NT2/D1 (cell line): Measurements from ENCODE around the gene SERTAD2.

Experiments used
- SUZ12 ChIP-seq: IDR thresholded peaks from 2 replicates; pipeline ENCODE4 v1.6.1; 2011; ENCODE audit not compliant: insufficient read length, insufficient read depth; ENCODE audit errors: extremely low read depth
- YY1 ChIP-seq: IDR thresholded peaks from 2 replicates; pipeline ENCODE4 v1.6.1; 2011; ENCODE audit not compliant: insufficient read length, insufficient read depth
- ZNF274 ChIP-seq: IDR thresholded peaks from 2 replicates; pipeline ENCODE4 v1.6.1; 2011; ENCODE audit warnings: mild to moderate bottlenecking, low read depth, low read length

DNA sequence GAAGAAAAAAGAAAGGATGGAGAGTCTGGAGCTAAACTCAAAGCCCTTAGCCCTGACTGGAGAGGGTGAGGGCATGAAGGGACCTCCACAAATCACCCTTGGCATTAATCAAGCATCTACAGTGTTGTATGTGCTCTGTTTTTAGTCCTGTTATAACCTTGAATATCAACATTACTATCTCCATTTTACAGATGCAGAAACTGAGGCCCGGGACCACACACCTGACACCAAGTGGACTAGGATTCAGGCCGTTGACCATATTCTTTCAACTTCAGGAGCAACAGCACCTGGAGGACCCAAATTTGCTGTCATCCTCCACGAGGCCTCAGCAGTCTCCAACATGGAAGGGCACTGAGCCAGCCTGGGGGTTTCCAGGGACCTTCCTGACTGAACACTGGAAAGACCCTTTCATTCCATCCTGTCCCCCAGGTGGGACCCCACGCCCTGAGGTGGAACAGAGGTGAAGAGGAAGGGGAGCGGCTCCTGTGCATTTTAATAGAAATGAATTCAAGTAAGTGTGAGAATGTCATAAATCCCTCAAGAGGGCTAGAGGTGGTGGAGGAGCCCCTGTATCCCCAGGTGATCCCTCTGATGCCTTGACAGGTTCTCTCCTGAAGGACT lies 41.0 kb downstream of the SERTAD2 start:
- TF ChIP-seq ZNF274 (no peak), YY1 (no peak), SUZ12 (no peak)
